PFSK-1 (cell line): ENCODE data around the gene SPACDR.

Source experiments
- FOXP2 ChIP-seq: optimal IDR thresholded peaks from 2 replicates; pipeline ENCODE3; 2011; ENCODE audit warnings: borderline replicate concordance, control low read depth, inconsistent platforms; ENCODE audit not compliant: insufficient read depth; ENCODE audit errors: extremely low read length, extremely low read depth
- POLR2AphosphoS5 ChIP-seq: IDR thresholded peaks from 2 replicates; pipeline ENCODE4 v1.6.1; 2012; ENCODE audit warnings: low read depth, mild to moderate bottlenecking, control low read depth, low read length, moderate library complexity
- SIN3A ChIP-seq: IDR thresholded peaks from 2 replicates; pipeline ENCODE4 v1.6.1; 2012; ENCODE audit warnings: mild to moderate bottlenecking, low read length, moderate library complexity, borderline replicate concordance; ENCODE audit not compliant: insufficient read depth
- TAF1 ChIP-seq: IDR thresholded peaks from 2 replicates; pipeline ENCODE4 v1.6.1; 2012; ENCODE audit warnings: low read length, control low read depth, borderline replicate concordance; ENCODE audit not compliant: insufficient read depth
- TF ChIP-seq, protein P1 (sequence below), 2 experiments: IDR thresholded peaks; 2 replicates each; pipeline versions ENCODE4 v1.6.1 to v1.8.0; 2011 to 2012; ENCODE audit warnings: low read depth in 2 of 2, low read length in 2 of 2, control low read depth in 1 of 2, inconsistent platforms in 1 of 2, mild to moderate bottlenecking in 1 of 2, moderate library complexity in 1 of 2; ENCODE audit not compliant: insufficient read depth in 1 of 2

SPACDR gene

GRCh38 chr7:100483722-100484672 is 19.9 kb upstream of the SPACDR start, which contains the start of gene NYAP1:
TSS of gene NYAP1 (plus strand) at chr7:100483927. CDS start at chr7:100485312, 1,385 bp downstream.
- no peak for TF ChIP-seq SIN3A
- TF ChIP-seq FOXP2, result no peak
- no peak for TF ChIP-seq TAF1
- TF ChIP-seq, protein P1, sequence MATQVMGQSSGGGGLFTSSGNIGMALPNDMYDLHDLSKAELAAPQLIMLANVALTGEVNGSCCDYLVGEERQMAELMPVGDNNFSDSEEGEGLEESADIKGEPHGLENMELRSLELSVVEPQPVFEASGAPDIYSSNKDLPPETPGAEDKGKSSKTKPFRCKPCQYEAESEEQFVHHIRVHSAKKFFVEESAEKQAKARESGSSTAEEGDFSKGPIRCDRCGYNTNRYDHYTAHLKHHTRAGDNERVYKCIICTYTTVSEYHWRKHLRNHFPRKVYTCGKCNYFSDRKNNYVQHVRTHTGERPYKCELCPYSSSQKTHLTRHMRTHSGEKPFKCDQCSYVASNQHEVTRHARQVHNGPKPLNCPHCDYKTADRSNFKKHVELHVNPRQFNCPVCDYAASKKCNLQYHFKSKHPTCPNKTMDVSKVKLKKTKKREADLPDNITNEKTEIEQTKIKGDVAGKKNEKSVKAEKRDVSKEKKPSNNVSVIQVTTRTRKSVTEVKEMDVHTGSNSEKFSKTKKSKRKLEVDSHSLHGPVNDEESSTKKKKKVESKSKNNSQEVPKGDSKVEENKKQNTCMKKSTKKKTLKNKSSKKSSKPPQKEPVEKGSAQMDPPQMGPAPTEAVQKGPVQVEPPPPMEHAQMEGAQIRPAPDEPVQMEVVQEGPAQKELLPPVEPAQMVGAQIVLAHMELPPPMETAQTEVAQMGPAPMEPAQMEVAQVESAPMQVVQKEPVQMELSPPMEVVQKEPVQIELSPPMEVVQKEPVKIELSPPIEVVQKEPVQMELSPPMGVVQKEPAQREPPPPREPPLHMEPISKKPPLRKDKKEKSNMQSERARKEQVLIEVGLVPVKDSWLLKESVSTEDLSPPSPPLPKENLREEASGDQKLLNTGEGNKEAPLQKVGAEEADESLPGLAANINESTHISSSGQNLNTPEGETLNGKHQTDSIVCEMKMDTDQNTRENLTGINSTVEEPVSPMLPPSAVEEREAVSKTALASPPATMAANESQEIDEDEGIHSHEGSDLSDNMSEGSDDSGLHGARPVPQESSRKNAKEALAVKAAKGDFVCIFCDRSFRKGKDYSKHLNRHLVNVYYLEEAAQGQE (IDR thresholded peaks at IDR 0.05; ENCODE audit: insufficient read depth in 1 of 2, low read depth in 2 of 2, low read length in 2 of 2), result no peak
- TF ChIP-seq POLR2AphosphoS5, result no peak

- TF ChIP-seq POLR2AphosphoS5, result no peak
- no peak for TF ChIP-seq FOXP2
Measured at GRCh38 chr7:100483090-100483721, 19.1 kb upstream of the SPACDR start.

DNA sequence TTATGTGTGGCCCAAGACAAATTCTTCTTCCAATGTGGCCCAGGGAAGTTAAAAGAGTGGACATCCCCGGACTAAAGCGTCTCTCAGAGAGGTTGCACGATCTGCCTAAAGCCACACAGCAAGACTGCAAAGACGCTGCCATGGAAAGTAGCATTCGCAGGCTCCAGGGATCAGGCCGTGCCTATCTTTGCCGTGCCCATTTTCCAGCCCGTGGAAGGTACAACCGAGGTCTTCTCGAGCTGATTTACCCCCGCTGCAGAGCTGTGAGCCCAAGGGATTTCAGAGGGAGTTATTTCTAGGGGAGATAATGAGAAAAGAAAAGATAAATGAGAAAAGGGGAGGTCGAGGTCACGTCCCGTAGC is 18.6 kb upstream of the SPACDR start:
- TF ChIP-seq SIN3A, result no peak
- TF ChIP-seq FOXP2, result no peak
- TF ChIP-seq POLR2AphosphoS5, result no peak
- TF ChIP-seq, protein P1 (IDR thresholded peaks at IDR 0.05; ENCODE audit: insufficient read depth in 1 of 2, low read depth in 2 of 2, low read length in 2 of 2), result no peak
- TF ChIP-seq TAF1, result no peak

GRCh38 chr7:100481466-100481865 is 17.4 kb upstream of the SPACDR start:
- TF ChIP-seq POLR2AphosphoS5 (no peak), FOXP2 (no peak), SIN3A (no peak)

- TF ChIP-seq TAF1 (peak; percentile 52; the same call in 1 of the 2 replicates), POLR2AphosphoS5 (peak; percentile 94), FOXP2 (peak; percentile 95), SIN3A (peak; percentile 92; the same call in 1 of the 2 replicates)
- TF ChIP-seq, protein P1 (IDR thresholded peaks at IDR 0.05; ENCODE audit: insufficient read depth in 1 of 2, low read depth in 2 of 2, low read length in 2 of 2), result 0 out of 4 replicates have a peak, but pooled peaks of 1 of the 2 experiments have one; percentile 36
Measured at GRCh38 chr7:100478958-100479660, 15.0 kb upstream of the SPACDR start, which contains the start of gene TSC22D4. TSS of gene TSC22D4 (minus strand) at chr7:100479214. CDS start at chr7:100478038, 1,176 bp downstream.
